Body of pancreas (tissue), 4 donors: ENCODE measurements around the gene HIBADH. TPM values are rescaled to one million over a fixed set of nuclear protein-coding genes. Genes with fewer than 3 reads are reported as not detected.

Experiments used
- ATAC-seq: fragments of 150-250 bp; one replicate; pipeline ENCODE4 v1.9.1; 2016
- DNase-seq, 4 donors: peaks; one replicate each; pipeline ENCODE4 v3.0.0-alpha.2; 2019
- H3K27ac ChIP-seq, 4 donors: fragments of 200-600 bp; sonication (generic); 1 replicate in 3 of 4; 2 replicates in 1 of 4; pipeline versions ENCODE4 v1.5.1 to v1.6.1; 2016 to 2019; ENCODE audit warnings: mild to moderate bottlenecking in 1 of 4, mixed read lengths in 1 of 4, moderate library complexity in 1 of 4
- H3K27me3 ChIP-seq, 2 donors: fragments of 200-600 bp; sonication (generic); one replicate each; pipeline ENCODE4 v1.6.0; 2016; ENCODE audit warnings: mild to moderate bottlenecking in 1 of 2
- H3K36me3 ChIP-seq, 2 donors: fragments of 200-600 bp; sonication (generic); replicated peaks in 1 of 2; 2 replicates each; pipeline ENCODE4 v1.5.1; 2016; ENCODE audit warnings: low read depth in 2 of 2; ENCODE audit not compliant: insufficient read depth in 1 of 2
- H3K4me1 ChIP-seq: fragments of 200-600 bp; sonication (generic); one replicate; pipeline ENCODE4 v1.6.0; 2016
- H3K4me3 ChIP-seq, 2 donors: fragments of 200-600 bp; sonication (generic); 1 replicate in 1 of 2; 2 replicates in 1 of 2; pipeline ENCODE4 v1.5.1; 2016 to 2019
- H3K9me3 ChIP-seq, 3 donors: fragments of 200-600 bp; sonication (generic); 1 replicate in 2 of 3; 2 replicates in 1 of 3; pipeline ENCODE4 v1.5.1; 2016
- CTCF ChIP-seq, 7 experiments: fragments of 450-650 bp in 4 of 7; fragments of 200-600 bp in 3 of 7; sonication (generic) in 3 of 7; IDR thresholded peaks; one replicate each; pipeline ENCODE4 v1.5.1; 2016 to 2019; ENCODE audit warnings: antibody characterized with exemption in 7 of 7
- POLR2A ChIP-seq, 3 donors: fragments of 450-650 bp; IDR thresholded peaks; one replicate each; pipeline ENCODE4 v1.6.1; 2016; ENCODE audit warnings: antibody characterized with exemption in 3 of 3, mild to moderate bottlenecking in 2 of 3
- WGBS, 2 donors: methylation state at CpG; one replicate each; pipeline ENCODE4 v1.1.5; 2017; 5-methylcytosine and 5-hydroxymethylcytosine counted together
- intact Hi-C: fragments of 100-400 bp; cut with DNase I; formaldehyde crosslinking; loops from one replicate; pipeline ENCODE4 v1.15.1; 2023
- total RNA-seq, 2 donors: library from RNA; depleted of rRNA; stranded (reverse); fragments of >200 nt; gene quantifications; one replicate each; pipeline ENCODE4 v1.1.0, GENCODE V29; 2016

Gene HIBADH
- total RNA-seq, 2 donors from 2014 or later: 22.1 to 31.0 TPM

GRCh38 chr7:27636326-27637006 lies 26.2 kb downstream of the HIBADH start:
- Histone ChIP-seq H3K4me3 (no peak overlapping the region), H3K27ac (no peak overlapping the region), H3K4me1 (peaks cover 10% of the 10 kb centered on the region), H3K36me3 (no peaks in the 10 kb centered on the region), H3K9me3 (no peaks in the 10 kb centered on the region), H3K27me3 (no peaks in the 10 kb centered on the region)
- 75 to 85% methylated on average over 1 of the region's 1 CpG for WGBS, 2 donors
- ATAC-seq: no peak
- intact Hi-C loops: no loop called here
- TF ChIP-seq POLR2A (IDR thresholded peaks at IDR 0.05): no peak
- no peak for TF ChIP-seq CTCF (IDR thresholded peaks at IDR 0.05)
- no peak for DNase-seq

- H3K4me3 ChIP-seq: no peak overlapping the region
- intact Hi-C loops: no loop called here
- no peak for ATAC-seq
- H3K9me3 ChIP-seq: no peaks in the 10 kb centered on the region
- WGBS, 2 donors: 93 to 100% methylated on average over 1 of the region's 1 CpG
- no peak for TF ChIP-seq POLR2A (IDR thresholded peaks at IDR 0.05)
- no peak for TF ChIP-seq CTCF (IDR thresholded peaks at IDR 0.05)
- no peak overlapping the region for H3K27ac ChIP-seq
- no peaks in the 10 kb centered on the region for H3K27me3 ChIP-seq
- H3K4me1 ChIP-seq: peaks cover 3% of the 10 kb centered on the region
- H3K36me3 ChIP-seq: no peaks in the 10 kb centered on the region
- DNase-seq: no peak
These were observed 27.0 kb downstream of the HIBADH start for GRCh38 chr7:27635728-27636127.

GRCh38 chr7:27634671-27635493 lies 27.8 kb downstream of the HIBADH start:
- Histone ChIP-seq H3K36me3 (no peaks in the 10 kb centered on the region), H3K9me3 (no peaks in the 10 kb centered on the region), H3K27me3 (no peaks in the 10 kb centered on the region), H3K4me3 (no peak overlapping the region), H3K4me1 (no peaks in the 10 kb centered on the region), H3K27ac (no peak overlapping the region)
- ATAC-seq: no peak
- intact Hi-C loops: no loop called here
- WGBS, 2 donors: 82 to 89% methylated on average over 3 of the region's 3 CpGs
- no peak for DNase-seq
- TF ChIP-seq POLR2A (IDR thresholded peaks at IDR 0.05) (no peak), CTCF (IDR thresholded peaks at IDR 0.05) (no peak)

- Histone ChIP-seq H3K27me3 (no peaks in the 10 kb centered on the region), H3K36me3 (no peaks in the 10 kb centered on the region), H3K4me3 (no peak overlapping the region), H3K9me3 (no peaks in the 10 kb centered on the region), H3K27ac (no peak overlapping the region), H3K4me1 (no peaks in the 10 kb centered on the region)
- intact Hi-C loops: no loop called here
- no peak for TF ChIP-seq CTCF (IDR thresholded peaks at IDR 0.05)
- TF ChIP-seq POLR2A (IDR thresholded peaks at IDR 0.05): no peak
- 72 to 90% methylated on average over 6 of the region's 6 CpGs for WGBS, 2 donors
- DNase-seq (no peak), ATAC-seq (no peak)
These were observed 29.6 kb downstream of the HIBADH start for GRCh38 chr7:27633062-27633461.
